ENCODE data around the gene SLC6A15. TPM values are rescaled to one million over a fixed set of nuclear protein-coding genes. Genes with fewer than 3 reads are reported as not detected.

The SLC6A15 gene
- total and polyA plus RNA-seq, 12 donors: not detected

DNA sequence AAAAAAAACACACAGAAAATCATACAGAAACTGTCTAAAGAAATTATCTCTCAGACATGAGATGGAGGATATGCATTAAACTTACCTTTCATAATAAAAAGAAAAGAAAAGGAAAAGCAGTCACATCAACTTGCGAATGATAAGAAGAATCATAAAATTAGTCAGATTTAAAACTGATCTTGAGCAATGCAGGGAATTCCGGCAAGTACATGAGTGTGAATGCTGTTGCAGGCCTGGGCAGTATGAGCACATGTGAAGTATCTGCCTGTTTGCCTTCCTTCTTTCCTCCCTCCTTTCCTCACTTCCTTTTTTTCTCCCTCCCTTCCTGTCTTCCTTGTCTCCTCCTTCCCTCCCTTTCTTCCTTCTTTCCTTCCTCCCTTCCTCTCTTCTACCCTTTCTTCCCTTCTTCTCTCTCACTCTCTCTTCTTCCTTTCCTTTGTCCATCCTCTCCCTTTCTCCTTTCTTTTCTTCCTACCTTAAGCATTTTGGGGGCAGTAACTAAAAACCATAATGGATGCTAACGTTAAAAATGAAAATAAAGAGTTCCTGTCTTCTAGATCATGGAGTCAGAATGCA is 38.5 kb upstream of the SLC6A15 start:
- Histone ChIP-seq H3K27me3 (no peaks in the 10 kb centered on the region), H3K27ac (no peak overlapping the region), H3K9me3 (peaks cover 0 to 3% (median 0%) of the 10 kb centered on the region in 11 donors), H3K4me3 (no peak overlapping the region), H3K4me1 (no peaks in the 10 kb centered on the region), H3K36me3 (no peaks in the 10 kb centered on the region)
- DNase-seq (no peak), ATAC-seq (no peak)
- TF ChIP-seq CTCF (IDR thresholded peaks at IDR 0.05): no peak
- intact Hi-C loops (cut with DNase I): no loop called here
- WGBS, 2 donors: 75 to 80% methylated on average over 3 of the region's 3 CpGs

- intact Hi-C loops (cut with DNase I): no loop called here
- DNase-seq: no peak
- Histone ChIP-seq H3K4me1 (no peaks in the 10 kb centered on the region), H3K9me3 (peaks cover 0 to 3% (median 0%) of the 10 kb centered on the region in 11 donors), H3K27ac (no peak overlapping the region), H3K36me3 (no peaks in the 10 kb centered on the region), H3K4me3 (no peak overlapping the region), H3K27me3 (no peaks in the 10 kb centered on the region)
- TF ChIP-seq CTCF (IDR thresholded peaks at IDR 0.05): no peak
- no peak for ATAC-seq
- 54 to 61% methylated on average over 2 of the region's 2 CpGs for WGBS, 2 donors
Observed at GRCh38 chr12:84946753-84947152, 34.2 kb upstream of the SLC6A15 start.

DNA sequence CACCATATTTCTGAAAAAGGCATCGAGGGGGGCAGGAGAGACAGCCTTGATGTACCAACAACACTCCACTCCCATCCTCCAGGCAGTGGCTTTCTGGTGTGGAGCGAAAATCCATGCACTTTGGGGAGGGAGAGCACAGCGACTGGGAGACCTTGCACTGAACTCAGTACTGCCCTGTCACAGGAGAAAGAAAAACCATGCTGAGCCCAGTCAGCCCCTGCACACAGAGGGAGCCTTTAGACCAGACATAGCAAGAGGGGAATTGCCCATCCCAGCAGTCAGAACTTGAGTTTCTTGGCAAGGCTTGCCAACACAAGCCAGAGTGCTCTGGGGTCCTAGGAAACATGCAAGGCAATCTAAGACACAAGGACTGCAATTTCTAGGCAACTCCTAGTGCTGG is 24.8 kb upstream of the SLC6A15 start:
- H3K4me1 ChIP-seq: no peaks in the 10 kb centered on the region
- 51 to 61% methylated on average over 3 of the region's 3 CpGs for WGBS, 2 donors
- H3K9me3 ChIP-seq: peaks cover 0 to 7% (median 0%) of the 10 kb centered on the region in 11 donors
- TF ChIP-seq CTCF (IDR thresholded peaks at IDR 0.05): no peak
- intact Hi-C loops (cut with DNase I): no loop called here
- H3K27ac ChIP-seq: no peak overlapping the region
- ATAC-seq (no peak), DNase-seq (no peak)
- H3K4me3 ChIP-seq: no peak overlapping the region
- H3K27me3 ChIP-seq: no peaks in the 10 kb centered on the region
- no peaks in the 10 kb centered on the region for H3K36me3 ChIP-seq

- Histone ChIP-seq H3K4me3 (no peak overlapping the region), H3K9me3 (peaks cover 0 to 7% (median 0%) of the 10 kb centered on the region in 11 donors), H3K27ac (no peak overlapping the region), H3K27me3 (peaks cover 0 to 15% (median 3%) of the 10 kb centered on the region in 7 donors), H3K36me3 (no peaks in the 10 kb centered on the region), H3K4me1 (no peaks in the 10 kb centered on the region)
- intact Hi-C loops (cut with DNase I): no loop called here
- WGBS, 2 donors: 95 to 100% methylated on average over 1 of the region's 1 CpG
- DNase-seq (no peak), ATAC-seq (no peak)
- TF ChIP-seq CTCF (IDR thresholded peaks at IDR 0.05): no peak
Observed at GRCh38 chr12:84929501-84929900, 16.9 kb upstream of the SLC6A15 start.
